Measurements from ENCODE around the gene LTK. TPM values are rescaled to one million over a fixed set of nuclear protein-coding genes. Genes with fewer than 3 reads are reported as not detected.

Gene LTK
- total RNA-seq, 4 donors from 2014 or later = 13.8 to 39.0 (median 26.3) TPM; not detected in 1

DNA sequence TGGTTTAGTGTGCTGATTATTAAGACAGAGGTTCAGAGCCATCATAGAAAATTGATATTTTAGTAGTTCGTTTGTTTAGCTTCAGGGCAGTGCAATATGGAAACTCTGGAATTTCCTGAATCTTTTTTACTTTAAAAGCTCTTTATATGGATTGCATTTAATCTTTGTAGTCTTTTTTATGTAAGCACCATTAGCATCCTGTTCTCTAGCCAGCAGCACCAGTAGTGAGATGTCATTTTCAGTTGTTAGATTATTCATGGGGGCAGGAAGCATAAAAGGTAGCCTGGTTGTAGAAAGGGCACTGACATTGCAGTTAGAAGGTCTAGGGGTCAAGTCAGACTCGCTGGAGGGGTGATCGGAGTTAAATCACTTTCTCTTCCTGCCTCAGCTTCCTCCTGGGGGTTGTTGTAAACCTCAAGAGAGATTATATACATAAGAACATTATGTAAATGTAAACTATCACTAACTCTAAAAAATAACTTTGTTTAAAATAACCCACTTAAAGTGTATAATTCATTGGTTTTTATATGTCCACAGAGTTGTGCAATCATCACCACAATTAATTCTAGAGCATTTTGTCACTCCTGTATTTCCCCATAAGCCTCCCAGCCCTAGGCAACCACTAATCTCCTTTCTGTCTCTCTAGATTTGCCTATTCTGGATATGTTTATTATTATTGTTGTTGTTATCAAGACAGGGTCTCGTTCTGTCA, 51.4 kb downstream of the LTK start:
- no peak for TF ChIP-seq POLR2A (IDR thresholded peaks at IDR 0.05)
- TF ChIP-seq, protein P1, sequence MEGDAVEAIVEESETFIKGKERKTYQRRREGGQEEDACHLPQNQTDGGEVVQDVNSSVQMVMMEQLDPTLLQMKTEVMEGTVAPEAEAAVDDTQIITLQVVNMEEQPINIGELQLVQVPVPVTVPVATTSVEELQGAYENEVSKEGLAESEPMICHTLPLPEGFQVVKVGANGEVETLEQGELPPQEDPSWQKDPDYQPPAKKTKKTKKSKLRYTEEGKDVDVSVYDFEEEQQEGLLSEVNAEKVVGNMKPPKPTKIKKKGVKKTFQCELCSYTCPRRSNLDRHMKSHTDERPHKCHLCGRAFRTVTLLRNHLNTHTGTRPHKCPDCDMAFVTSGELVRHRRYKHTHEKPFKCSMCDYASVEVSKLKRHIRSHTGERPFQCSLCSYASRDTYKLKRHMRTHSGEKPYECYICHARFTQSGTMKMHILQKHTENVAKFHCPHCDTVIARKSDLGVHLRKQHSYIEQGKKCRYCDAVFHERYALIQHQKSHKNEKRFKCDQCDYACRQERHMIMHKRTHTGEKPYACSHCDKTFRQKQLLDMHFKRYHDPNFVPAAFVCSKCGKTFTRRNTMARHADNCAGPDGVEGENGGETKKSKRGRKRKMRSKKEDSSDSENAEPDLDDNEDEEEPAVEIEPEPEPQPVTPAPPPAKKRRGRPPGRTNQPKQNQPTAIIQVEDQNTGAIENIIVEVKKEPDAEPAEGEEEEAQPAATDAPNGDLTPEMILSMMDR (IDR thresholded peaks at IDR 0.05) = no peak
- H3K4me3 ChIP-seq = no peak overlapping the region
- H3K27me3 ChIP-seq = no peaks in the 10 kb centered on the region
- no peak overlapping the region for H3K27ac ChIP-seq
- H3K4me1 ChIP-seq = no peaks in the 10 kb centered on the region
- H3K36me3 ChIP-seq = peaks cover 0 to 63% (median 3%) of the 10 kb centered on the region in 3 donors
- no peak for DNase-seq
- no peaks in the 10 kb centered on the region for H3K9me3 ChIP-seq

Other genes starting within 250 kb of the LTK start
- 1 to 10 TPM in 2 of 4 donors, not detected in 2; 1.0 to 1.9 TPM for gene OIP5, start 181.2 kb downstream of the LTK start, total RNA-seq
- 10 to 100 TPM in 3 of 4 donors, 1 to 10 TPM in 1; 7.9 to 95.7 (median 14.6) TPM for gene NUSAP1, start 180.9 kb downstream of the LTK start, total RNA-seq
- 10 to 100 TPM in 3 of 4 donors, 1 to 10 TPM in 1; 9.9 to 16.6 (median 12.5) TPM for gene NDUFAF1, start 111.3 kb downstream of the LTK start, total RNA-seq
- gene RTF1, start 96.7 kb downstream of the LTK start, total RNA-seq = 10 to 100 TPM; 15.2 to 33.0 (median 23.8) TPM
- gene ITPKA, start 20.0 kb downstream of the LTK start, total RNA-seq = 10 to 100 TPM; 28.9 to 95.6 (median 93.9) TPM
- gene RPAP1, start 30.4 kb upstream of the LTK start, total RNA-seq = 10 to 100 TPM; 29.4 to 82.5 (median 48.4) TPM
- 10 to 100 TPM in 1 of 4 donors, 1 to 10 TPM in 3; 2.8 to 16.2 (median 6.8) TPM for gene TYRO3, start 45.4 kb upstream of the LTK start, total RNA-seq
- gene MGA, start 146.6 kb upstream of the LTK start, total RNA-seq = 100 to 1,000 TPM in 1 of 4 donors, 10 to 100 TPM in 3; 39.7 to 143 (median 69.8) TPM